Measurements from ENCODE around the gene HAP1. TPM values are rescaled to one million over a fixed set of nuclear protein-coding genes. Genes with fewer than 3 reads are reported as not detected.

The HAP1 gene, protein sequence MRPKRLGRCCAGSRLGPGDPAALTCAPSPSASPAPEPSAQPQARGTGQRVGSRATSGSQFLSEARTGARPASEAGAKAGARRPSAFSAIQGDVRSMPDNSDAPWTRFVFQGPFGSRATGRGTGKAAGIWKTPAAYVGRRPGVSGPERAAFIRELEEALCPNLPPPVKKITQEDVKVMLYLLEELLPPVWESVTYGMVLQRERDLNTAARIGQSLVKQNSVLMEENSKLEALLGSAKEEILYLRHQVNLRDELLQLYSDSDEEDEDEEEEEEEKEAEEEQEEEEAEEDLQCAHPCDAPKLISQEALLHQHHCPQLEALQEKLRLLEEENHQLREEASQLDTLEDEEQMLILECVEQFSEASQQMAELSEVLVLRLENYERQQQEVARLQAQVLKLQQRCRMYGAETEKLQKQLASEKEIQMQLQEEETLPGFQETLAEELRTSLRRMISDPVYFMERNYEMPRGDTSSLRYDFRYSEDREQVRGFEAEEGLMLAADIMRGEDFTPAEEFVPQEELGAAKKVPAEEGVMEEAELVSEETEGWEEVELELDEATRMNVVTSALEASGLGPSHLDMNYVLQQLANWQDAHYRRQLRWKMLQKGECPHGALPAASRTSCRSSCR
- 1.2 TPM for total RNA-seq

DNA sequence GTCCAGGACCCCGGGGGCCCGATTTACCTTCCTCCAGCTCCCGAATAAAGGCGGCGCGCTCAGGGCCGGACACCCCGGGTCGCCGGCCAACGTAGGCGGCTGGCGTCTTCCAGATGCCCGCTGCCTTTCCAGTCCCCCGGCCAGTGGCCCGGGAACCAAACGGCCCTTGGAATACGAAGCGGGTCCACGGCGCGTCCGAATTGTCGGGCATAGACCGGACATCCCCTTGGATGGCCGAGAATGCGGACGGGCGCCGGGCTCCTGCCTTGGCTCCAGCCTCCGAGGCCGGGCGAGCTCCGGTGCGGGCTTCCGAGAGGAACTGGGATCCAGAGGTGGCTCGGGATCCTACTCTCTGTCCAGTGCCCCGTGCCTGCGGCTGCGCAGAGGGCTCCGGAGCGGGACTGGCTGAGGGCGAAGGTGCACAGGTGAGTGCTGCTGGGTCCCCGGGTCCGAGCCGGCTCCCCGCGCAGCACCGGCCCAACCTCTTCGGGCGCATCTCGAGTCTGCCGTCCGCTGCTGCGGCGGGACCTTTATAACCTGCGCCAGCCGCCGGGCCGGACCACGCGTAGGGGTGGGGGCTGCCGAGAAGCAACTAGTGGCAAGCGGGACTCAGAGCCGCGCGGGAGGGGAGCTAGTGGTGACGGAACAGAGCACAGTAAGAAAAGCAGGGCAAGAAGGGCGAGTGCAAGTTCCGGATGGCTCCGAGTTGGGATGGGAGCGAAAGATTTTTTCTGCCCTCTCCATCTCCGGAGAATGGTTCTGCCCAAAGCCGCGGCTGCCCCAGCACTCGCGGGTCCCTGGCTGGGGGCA lies at the start of gene HAP1:
Gene HAP1 (minus strand): TSS at position 505 of the 810 bp plus-strand sequence. CDS start 9 bp downstream, at position 496.
- peak within 1 kb of the TSS; percentile 49 to 61 for H3K4me3 ChIP-seq
- no peaks in the 10 kb centered on the region for H3K27me3 ChIP-seq

DNA sequence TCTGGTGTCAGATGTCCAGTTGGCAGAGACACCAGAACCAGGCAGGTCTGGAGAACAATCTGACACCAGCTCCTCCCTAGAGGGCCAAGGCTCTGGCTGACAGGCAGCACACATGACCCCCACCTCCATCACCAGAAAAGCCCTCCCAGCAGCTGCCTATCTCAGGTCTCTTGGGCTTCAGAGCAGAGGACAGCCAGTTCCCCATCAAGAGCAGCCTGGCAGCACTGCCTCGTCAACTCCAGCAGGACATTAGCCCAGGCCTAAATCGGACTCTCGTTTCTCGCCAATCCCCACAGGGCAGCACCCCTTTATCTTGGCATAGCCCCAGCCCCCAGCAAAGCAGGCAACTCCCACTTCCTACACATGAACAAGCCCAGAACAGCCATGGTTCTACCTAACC lies 47.7 kb upstream of the HAP1 start:
- Histone ChIP-seq H3K4me1 (peaks cover 79% of the 10 kb centered on the region), H3K9me3 (no peaks in the 10 kb centered on the region), H3K27me3 (no peaks in the 10 kb centered on the region), H3K4me3 (peak overlapping the region in 1 of 2 donors; percentile 81), H3K27ac (peak overlapping the region; percentile 98), H3K36me3 (no peaks in the 10 kb centered on the region)
- DNase-seq (ENCODE audit: extremely low spot score in 2 of 2), result no peak
- TF ChIP-seq POLR2AphosphoS5 (IDR thresholded peaks at IDR 0.05; ENCODE audit: insufficient read depth in 1 of 2, low read depth in 1 of 2), result no peak
- TF ChIP-seq POLR2A (IDR thresholded peaks at IDR 0.05), result no peak
- TF ChIP-seq, protein P1, sequence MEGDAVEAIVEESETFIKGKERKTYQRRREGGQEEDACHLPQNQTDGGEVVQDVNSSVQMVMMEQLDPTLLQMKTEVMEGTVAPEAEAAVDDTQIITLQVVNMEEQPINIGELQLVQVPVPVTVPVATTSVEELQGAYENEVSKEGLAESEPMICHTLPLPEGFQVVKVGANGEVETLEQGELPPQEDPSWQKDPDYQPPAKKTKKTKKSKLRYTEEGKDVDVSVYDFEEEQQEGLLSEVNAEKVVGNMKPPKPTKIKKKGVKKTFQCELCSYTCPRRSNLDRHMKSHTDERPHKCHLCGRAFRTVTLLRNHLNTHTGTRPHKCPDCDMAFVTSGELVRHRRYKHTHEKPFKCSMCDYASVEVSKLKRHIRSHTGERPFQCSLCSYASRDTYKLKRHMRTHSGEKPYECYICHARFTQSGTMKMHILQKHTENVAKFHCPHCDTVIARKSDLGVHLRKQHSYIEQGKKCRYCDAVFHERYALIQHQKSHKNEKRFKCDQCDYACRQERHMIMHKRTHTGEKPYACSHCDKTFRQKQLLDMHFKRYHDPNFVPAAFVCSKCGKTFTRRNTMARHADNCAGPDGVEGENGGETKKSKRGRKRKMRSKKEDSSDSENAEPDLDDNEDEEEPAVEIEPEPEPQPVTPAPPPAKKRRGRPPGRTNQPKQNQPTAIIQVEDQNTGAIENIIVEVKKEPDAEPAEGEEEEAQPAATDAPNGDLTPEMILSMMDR (IDR thresholded peaks at IDR 0.05), result no peak
- intact Hi-C loops (cut with DNase I), result no loop called here

More for the DNA sequence above, at the start of gene HAP1:
- H3K9me3 ChIP-seq, result no peaks in the 10 kb centered on the region
- intact Hi-C loops (cut with DNase I), result no loop called here
- TF ChIP-seq, protein P1 (IDR thresholded peaks at IDR 0.05), result no peak
- peak; percentile 32 to 90 for TF ChIP-seq POLR2AphosphoS5 (IDR thresholded peaks at IDR 0.05; ENCODE audit: insufficient read depth in 1 of 2, low read depth in 1 of 2)
- peak in 1 of 2 donors; percentile 54 for TF ChIP-seq POLR2A (IDR thresholded peaks at IDR 0.05)
- DNase-seq (ENCODE audit: extremely low spot score in 2 of 2), result no peak
- H3K27ac ChIP-seq, result no peak within 1 kb of the TSS
- peaks cover 24% of the 10 kb centered on the region for H3K4me1 ChIP-seq
- no peaks in the 10 kb centered on the region for H3K36me3 ChIP-seq

DNA sequence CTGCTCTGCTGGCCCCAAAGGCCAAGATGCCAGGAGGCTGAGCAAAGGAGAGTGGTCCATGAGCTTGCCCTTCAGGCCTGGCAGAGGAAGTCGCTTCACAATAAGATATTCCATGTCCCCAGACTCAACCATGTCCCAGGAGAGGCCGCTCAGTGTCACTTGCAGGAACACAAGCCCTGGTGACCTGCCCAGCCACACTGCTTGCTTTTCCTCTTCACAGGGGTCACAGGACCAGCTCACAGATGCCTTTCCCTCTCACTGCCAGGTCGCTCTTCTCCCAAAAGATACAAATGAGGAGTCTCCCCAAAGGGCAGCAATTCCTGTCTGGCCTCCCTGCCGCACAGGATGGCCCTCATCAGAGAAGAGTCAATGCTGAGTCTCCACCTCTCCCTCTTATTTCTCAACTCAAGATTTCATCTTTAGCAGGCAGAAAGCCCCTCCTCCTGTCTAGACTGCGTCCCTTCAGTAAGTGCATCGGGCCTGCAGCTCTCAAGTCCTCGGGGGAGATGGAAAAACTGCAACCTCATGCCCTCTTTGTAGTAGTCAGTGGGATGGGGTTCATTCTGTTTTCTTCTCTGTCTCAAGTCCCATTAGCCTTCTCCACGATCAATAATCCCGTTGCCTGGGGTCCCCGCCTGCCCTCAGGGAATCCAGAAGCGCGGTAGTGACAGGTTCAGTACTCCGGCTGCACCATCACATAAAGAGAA lies 47.1 kb upstream of the HAP1 start:
- no peak for TF ChIP-seq POLR2AphosphoS5 (IDR thresholded peaks at IDR 0.05; ENCODE audit: insufficient read depth in 1 of 2, low read depth in 1 of 2)
- TF ChIP-seq, protein P1 (IDR thresholded peaks at IDR 0.05), result no peak
- TF ChIP-seq POLR2A (IDR thresholded peaks at IDR 0.05), result no peak
- H3K4me3 ChIP-seq, result peak overlapping the region in 1 of 2 donors; percentile 14
- H3K9me3 ChIP-seq, result no peaks in the 10 kb centered on the region
- no peak for DNase-seq (ENCODE audit: extremely low spot score in 2 of 2)
- H3K27ac ChIP-seq, result peak overlapping the region; percentile 98
- H3K36me3 ChIP-seq, result no peaks in the 10 kb centered on the region
- H3K27me3 ChIP-seq, result no peaks in the 10 kb centered on the region
- peaks cover 85% of the 10 kb centered on the region for H3K4me1 ChIP-seq
- intact Hi-C loops (cut with DNase I), result no loop called here

DNA sequence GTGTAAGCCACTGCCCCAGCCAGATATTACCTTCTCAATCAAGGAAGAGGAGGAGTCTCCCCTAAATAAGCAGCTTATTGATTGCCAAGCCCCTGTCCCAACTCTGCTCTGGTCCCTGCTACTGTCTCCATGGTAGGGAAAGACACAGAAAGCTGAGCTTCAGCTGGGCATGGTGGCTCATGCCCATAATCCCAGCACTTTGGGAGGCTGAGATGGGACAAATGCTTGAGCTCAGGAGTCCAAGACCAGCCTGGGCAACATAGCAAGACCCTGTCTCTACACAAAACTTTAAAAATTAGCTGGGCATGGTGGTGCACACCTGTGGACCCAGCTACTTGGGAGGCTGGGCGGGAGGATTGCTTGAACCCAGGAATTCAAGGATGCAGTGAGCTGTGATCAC lies 45.5 kb upstream of the HAP1 start:
- Histone ChIP-seq H3K4me1 (peaks cover 89% of the 10 kb centered on the region), H3K27me3 (no peaks in the 10 kb centered on the region), H3K4me3 (no peak overlapping the region), H3K9me3 (no peaks in the 10 kb centered on the region), H3K36me3 (no peaks in the 10 kb centered on the region), H3K27ac (no peak overlapping the region)
- no peak for DNase-seq (ENCODE audit: extremely low spot score in 2 of 2)
- no peak for TF ChIP-seq POLR2AphosphoS5 (IDR thresholded peaks at IDR 0.05; ENCODE audit: insufficient read depth in 1 of 2, low read depth in 1 of 2)
- TF ChIP-seq, protein P1 (IDR thresholded peaks at IDR 0.05), result no peak
- no peak for TF ChIP-seq POLR2A (IDR thresholded peaks at IDR 0.05)
- intact Hi-C loops (cut with DNase I), result no loop called here
